ENCODE results near the gene COG1.

The COG1 gene

GRCh38 chr17:73186283-73187050, 6.4 kb upstream of the COG1 start:
- TF ChIP-seq CTCF (IDR thresholded peaks at IDR 0.05; ENCODE audit: low read depth, low read length, missing control alignments): no peak

GRCh38 chr17:73187203-73187769, 5.6 kb upstream of the COG1 start:
- TF ChIP-seq CTCF (IDR thresholded peaks at IDR 0.05; ENCODE audit: low read depth, low read length, missing control alignments): no peak
- H3K4me3 ChIP-seq (replicated peaks; ENCODE audit: low read depth, low read length): no peak overlapping the region
- no peak for DNase-seq (ENCODE audit: extremely low read depth, low read depth)

More at GRCh38 chr17:73186283-73187050, 6.4 kb upstream of the COG1 start:
- no peak overlapping the region for H3K4me3 ChIP-seq (replicated peaks; ENCODE audit: low read depth, low read length)
- no peak for DNase-seq (ENCODE audit: extremely low read depth, low read depth)

DNA sequence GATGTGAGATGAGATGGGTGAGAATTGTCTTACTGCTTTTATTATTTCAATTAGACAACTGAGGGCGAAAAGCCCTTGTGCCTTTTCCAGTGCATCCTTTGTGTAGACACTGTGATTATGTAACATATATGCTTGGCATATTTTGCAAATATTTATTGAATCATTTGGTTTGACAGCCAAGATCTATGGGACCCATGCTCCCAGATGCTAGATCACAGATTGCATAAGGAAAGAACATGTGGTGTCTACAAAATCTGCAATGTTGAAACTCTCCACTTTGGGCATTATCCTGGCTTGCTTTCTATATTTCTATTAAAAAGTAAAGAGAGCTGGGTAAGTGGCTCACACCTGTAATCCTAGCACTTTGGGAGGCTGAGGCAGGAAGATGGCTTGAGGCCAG, 4.8 kb upstream of the COG1 start:
- no peak for TF ChIP-seq CTCF (IDR thresholded peaks at IDR 0.05; ENCODE audit: low read depth, low read length, missing control alignments)
- DNase-seq (ENCODE audit: extremely low read depth, low read depth): no peak
- no peak overlapping the region for H3K4me3 ChIP-seq (replicated peaks; ENCODE audit: low read depth, low read length)

DNA sequence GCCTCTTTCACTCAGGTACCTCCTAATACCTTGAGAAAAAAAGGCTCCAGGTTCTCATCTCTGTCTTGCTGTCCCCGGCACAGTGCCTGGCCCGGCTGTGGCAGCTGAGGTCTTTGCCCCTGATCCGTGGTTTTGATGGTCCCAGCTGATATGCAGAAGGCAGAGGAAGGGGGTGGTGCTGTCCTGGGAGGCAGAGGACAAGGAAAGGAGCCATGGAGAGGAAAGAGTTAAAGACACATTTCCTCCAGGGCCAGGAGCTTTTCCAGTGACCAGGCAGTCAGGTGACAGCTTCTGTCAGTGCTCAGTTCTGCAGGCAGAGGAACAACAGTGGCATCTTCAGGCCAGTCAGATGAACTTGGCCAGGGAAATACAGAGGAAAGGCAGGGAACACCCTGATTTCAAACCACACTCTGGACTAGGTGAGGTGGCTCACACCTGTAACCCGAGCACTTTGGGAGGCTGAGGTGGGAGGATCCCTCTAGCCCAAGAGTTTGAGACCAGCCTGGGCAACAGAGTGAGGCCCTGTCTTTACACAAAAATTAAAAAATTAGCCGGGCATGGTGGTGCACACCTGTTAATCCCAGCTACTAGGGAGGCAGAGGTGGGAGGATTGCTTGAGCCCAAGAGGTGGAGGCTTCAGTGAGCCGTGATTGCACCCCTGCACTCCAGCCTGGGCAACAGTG, 3.3 kb upstream of the COG1 start:
- DNase-seq (ENCODE audit: extremely low read depth, low read depth): no peak
- TF ChIP-seq CTCF (IDR thresholded peaks at IDR 0.05; ENCODE audit: low read depth, low read length, missing control alignments): peak; percentile 42
- H3K4me3 ChIP-seq (replicated peaks; ENCODE audit: low read depth, low read length): no peak overlapping the region

DNA sequence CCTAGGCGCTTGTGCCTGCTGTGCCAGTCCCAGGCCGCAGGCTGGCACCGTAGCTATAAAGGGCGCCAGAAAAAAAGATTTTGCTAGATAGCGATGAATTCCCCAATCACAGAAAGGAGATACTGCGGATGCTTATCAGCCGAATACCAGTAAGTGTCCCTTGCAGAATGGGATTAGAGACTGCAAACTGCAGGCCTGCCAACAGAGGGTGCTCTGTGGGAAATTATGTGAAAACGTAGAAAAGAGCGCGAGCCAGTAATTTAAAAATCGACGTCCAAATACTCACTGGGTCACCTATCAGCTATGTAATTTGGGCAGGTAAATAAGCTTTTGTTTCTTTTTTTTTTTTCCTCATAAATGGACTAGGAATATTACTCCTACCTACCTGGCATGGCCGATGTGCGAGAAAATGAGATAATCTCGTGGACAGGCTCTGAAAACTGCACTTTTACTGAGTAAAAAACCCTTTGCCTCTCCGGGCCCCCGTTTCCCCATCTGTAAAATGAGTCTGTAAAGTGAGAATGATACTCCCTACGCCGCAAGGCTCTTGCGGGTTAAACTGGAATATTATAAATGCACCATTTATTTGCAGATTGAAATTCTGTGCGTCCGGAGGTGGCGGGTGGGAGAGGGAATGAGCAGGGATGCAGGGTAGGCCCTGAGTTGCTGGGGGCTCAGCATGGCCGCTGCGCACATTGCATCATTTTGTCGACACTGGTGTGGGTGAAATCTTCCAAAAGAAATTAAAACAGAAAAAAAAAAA, 1.2 kb upstream of the COG1 start:
- peak; percentile 74 for TF ChIP-seq CTCF (IDR thresholded peaks at IDR 0.05; ENCODE audit: low read depth, low read length, missing control alignments)
- H3K4me3 ChIP-seq (replicated peaks; ENCODE audit: low read depth, low read length): peak overlapping the region; percentile 67
- DNase-seq (ENCODE audit: extremely low read depth, low read depth): no peak

GRCh38 chr17:73192206-73192893, 505 bp upstream of the COG1 start:
- TF ChIP-seq CTCF (IDR thresholded peaks at IDR 0.05; ENCODE audit: low read depth, low read length, missing control alignments): no peak
- peak overlapping the region; percentile 67 for H3K4me3 ChIP-seq (replicated peaks; ENCODE audit: low read depth, low read length)
- DNase-seq (ENCODE audit: extremely low read depth, low read depth): no peak

Measured in HFF-Myc (cell line).